MM.1S (cell line): ENCODE results near the gene ZBTB39.

Source experiments
- DNase-seq: peaks from one replicate; pipeline ENCODE4 v3.0.0-alpha.2; 2015
- H2AFZ ChIP-seq: fragments of 300-600 bp; sonication (generic); 2 replicates; pipeline ENCODE4 v1.6.0; 2016; ENCODE audit warnings: antibody characterized with exemption, low read length
- H3F3A ChIP-seq: fragments of 300-600 bp; sonication (generic); 2 replicates; pipeline ENCODE4 v1.6.1; 2016; ENCODE audit warnings: mild to moderate bottlenecking, antibody characterized with exemption, low read length, moderate library complexity, mixed read lengths; ENCODE audit not compliant: insufficient read depth
- H3K27ac ChIP-seq: fragments of 300-600 bp; sonication (generic); 2 replicates; pipeline ENCODE4 v1.5.1; 2016; ENCODE audit warnings: mild to moderate bottlenecking, low read length
- H3K27me3 ChIP-seq: fragments of 300-600 bp; sonication (generic); replicated peaks from 2 replicates; pipeline ENCODE4 v1.6.0; 2016; ENCODE audit warnings: low read length; ENCODE audit not compliant: insufficient read depth
- H3K36me3 ChIP-seq: fragments of 300-600 bp; sonication (generic); replicated peaks from 2 replicates; pipeline ENCODE4 v1.6.1; 2016; ENCODE audit warnings: mild to moderate bottlenecking, low read length, mixed read lengths; ENCODE audit not compliant: insufficient read depth
- H3K4me1 ChIP-seq: fragments of 300-600 bp; sonication (generic); 2 replicates; pipeline ENCODE4 v1.6.1; 2016; ENCODE audit warnings: low read length, mixed read lengths
- H3K4me2 ChIP-seq: fragments of 300-600 bp; sonication (generic); 2 replicates; pipeline ENCODE4 v1.6.0; 2016; ENCODE audit warnings: low read depth, low read length
- H3K4me3 ChIP-seq: fragments of 300-600 bp; sonication (generic); 2 replicates; pipeline ENCODE4 v1.5.1; 2016; ENCODE audit warnings: low read length, mixed read lengths
- H3K79me2 ChIP-seq: fragments of 300-600 bp; sonication (generic); 2 replicates; pipeline ENCODE4 v1.6.1; 2016; ENCODE audit warnings: mixed run types, low read length, mixed read lengths
- H3K9ac ChIP-seq: fragments of 300-600 bp; sonication (generic); 2 replicates; pipeline ENCODE4 v1.6.1; 2016; ENCODE audit warnings: low read length, mixed read lengths
- H3K9me2 ChIP-seq: fragments of 300-600 bp; sonication (generic); replicated peaks from 2 replicates; pipeline ENCODE4 v1.6.1; 2016; ENCODE audit warnings: mild to moderate bottlenecking, low read length, mixed read lengths; ENCODE audit not compliant: insufficient read depth
- H3K9me3 ChIP-seq: fragments of 300-600 bp; sonication (generic); replicated peaks from 2 replicates; pipeline ENCODE4 v1.6.1; 2016; ENCODE audit warnings: mild to moderate bottlenecking, low read length, mixed read lengths; ENCODE audit not compliant: insufficient read depth
- H4K20me1 ChIP-seq: fragments of 300-600 bp; sonication (generic); 2 replicates; pipeline ENCODE4 v1.6.1; 2016; ENCODE audit warnings: mild to moderate bottlenecking, low read length, moderate library complexity, mixed read lengths; ENCODE audit not compliant: insufficient read depth
- EZH2 ChIP-seq: fragments of 300-600 bp; sonication (generic); optimal IDR thresholded peaks from 2 replicates; pipeline ENCODE3; 2017; ENCODE audit warnings: low read depth, mild to moderate bottlenecking, antibody characterized with exemption, low read length, mixed read lengths
- EZH2phosphoT487 ChIP-seq: fragments of 300-600 bp; sonication (generic); IDR thresholded peaks from 2 replicates; pipeline ENCODE4 v1.6.1; 2018; ENCODE audit warnings: antibody characterized with exemption, low read length
- TF ChIP-seq, protein P1 (sequence below): fragments of 300-600 bp; sonication (generic); IDR thresholded peaks from 2 replicates; pipeline ENCODE4 v1.5.1; 2016; ENCODE audit warnings: antibody characterized with exemption, low read length, mixed read lengths

Gene ZBTB39

DNA sequence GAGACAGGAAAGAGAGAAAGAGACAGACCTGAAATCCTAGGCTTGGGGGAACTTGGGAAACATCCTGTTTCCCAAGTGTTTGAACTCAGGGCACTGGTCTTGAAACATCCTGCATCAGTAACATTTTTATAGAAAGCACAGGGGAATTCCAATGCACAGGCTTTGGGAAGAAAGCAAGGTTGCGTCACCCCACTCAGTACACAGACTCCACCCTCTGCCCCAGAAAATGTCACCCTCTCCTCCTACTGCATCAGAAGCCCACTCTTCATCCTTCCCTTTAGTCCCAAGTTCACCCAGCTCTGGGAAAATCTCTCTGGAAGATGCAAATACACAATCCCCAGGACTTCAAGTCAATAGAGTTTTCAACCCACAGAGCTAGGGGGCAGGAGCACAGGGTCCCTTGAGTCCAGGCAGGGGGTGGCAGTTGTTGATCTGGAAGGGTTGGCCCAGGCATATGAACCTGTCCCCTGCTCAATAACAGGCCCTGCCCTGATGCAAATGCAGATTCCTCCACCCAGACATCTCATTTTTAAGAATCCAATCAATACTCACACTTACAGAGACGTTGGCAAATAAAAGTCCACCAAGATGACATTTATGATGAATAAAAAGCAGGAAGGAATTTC lies 50.6 kb downstream of the ZBTB39 start:
- DNase-seq, result no peak
- no peaks in the 10 kb centered on the region for H3K79me2 ChIP-seq
- no peak overlapping the region for H3K4me2 ChIP-seq
- H3K27ac ChIP-seq, result no peak overlapping the region
- H3K27me3 ChIP-seq, result no peaks in the 10 kb centered on the region
- H3K4me1 ChIP-seq, result no peaks in the 10 kb centered on the region
- H3K9me3 ChIP-seq, result no peaks in the 10 kb centered on the region
- no peaks in the 10 kb centered on the region for H4K20me1 ChIP-seq
- no peak overlapping the region for H2AFZ ChIP-seq
- no peaks in the 10 kb centered on the region for H3K36me3 ChIP-seq
- no peaks in the 10 kb centered on the region for H3F3A ChIP-seq
- H3K4me3 ChIP-seq, result no peak overlapping the region
- TF ChIP-seq, protein P1, sequence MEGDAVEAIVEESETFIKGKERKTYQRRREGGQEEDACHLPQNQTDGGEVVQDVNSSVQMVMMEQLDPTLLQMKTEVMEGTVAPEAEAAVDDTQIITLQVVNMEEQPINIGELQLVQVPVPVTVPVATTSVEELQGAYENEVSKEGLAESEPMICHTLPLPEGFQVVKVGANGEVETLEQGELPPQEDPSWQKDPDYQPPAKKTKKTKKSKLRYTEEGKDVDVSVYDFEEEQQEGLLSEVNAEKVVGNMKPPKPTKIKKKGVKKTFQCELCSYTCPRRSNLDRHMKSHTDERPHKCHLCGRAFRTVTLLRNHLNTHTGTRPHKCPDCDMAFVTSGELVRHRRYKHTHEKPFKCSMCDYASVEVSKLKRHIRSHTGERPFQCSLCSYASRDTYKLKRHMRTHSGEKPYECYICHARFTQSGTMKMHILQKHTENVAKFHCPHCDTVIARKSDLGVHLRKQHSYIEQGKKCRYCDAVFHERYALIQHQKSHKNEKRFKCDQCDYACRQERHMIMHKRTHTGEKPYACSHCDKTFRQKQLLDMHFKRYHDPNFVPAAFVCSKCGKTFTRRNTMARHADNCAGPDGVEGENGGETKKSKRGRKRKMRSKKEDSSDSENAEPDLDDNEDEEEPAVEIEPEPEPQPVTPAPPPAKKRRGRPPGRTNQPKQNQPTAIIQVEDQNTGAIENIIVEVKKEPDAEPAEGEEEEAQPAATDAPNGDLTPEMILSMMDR, result no peak
- no peak for TF ChIP-seq EZH2phosphoT487
- TF ChIP-seq EZH2, result no peak
- no peak overlapping the region for H3K9ac ChIP-seq
- no peaks in the 10 kb centered on the region for H3K9me2 ChIP-seq

DNA sequence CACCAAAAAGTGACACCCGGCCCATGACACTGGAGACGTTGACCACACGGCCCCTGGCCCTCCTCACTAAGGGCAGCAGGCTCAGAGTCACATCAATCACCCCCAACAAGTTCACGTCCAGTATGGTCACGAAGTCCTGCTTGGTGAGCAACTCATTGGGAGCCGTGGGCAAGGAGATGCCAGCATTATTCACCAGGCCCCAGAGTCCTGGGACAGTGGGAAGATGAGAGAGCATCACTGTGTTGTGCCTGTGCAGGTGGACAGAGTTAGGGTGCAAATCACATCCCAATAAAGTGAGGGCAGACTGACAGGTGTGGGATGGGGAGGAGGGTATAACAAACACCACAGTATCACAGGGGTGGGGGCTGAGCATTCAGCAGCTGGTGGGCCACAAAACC lies 51.4 kb downstream of the ZBTB39 start:
- H3F3A ChIP-seq, result no peaks in the 10 kb centered on the region
- H3K79me2 ChIP-seq, result no peaks in the 10 kb centered on the region
- H3K36me3 ChIP-seq, result no peaks in the 10 kb centered on the region
- TF ChIP-seq EZH2, result no peak
- TF ChIP-seq, protein P1, result no peak
- no peak for TF ChIP-seq EZH2phosphoT487
- no peak for DNase-seq
- H3K4me1 ChIP-seq, result no peaks in the 10 kb centered on the region
- no peak overlapping the region for H3K4me2 ChIP-seq
- no peak overlapping the region for H3K9ac ChIP-seq
- no peaks in the 10 kb centered on the region for H4K20me1 ChIP-seq
- H3K9me2 ChIP-seq, result no peaks in the 10 kb centered on the region
- no peaks in the 10 kb centered on the region for H3K27me3 ChIP-seq
- no peaks in the 10 kb centered on the region for H3K9me3 ChIP-seq
- H3K4me3 ChIP-seq, result no peak overlapping the region
- H2AFZ ChIP-seq, result no peak overlapping the region
- H3K27ac ChIP-seq, result no peak overlapping the region

DNA sequence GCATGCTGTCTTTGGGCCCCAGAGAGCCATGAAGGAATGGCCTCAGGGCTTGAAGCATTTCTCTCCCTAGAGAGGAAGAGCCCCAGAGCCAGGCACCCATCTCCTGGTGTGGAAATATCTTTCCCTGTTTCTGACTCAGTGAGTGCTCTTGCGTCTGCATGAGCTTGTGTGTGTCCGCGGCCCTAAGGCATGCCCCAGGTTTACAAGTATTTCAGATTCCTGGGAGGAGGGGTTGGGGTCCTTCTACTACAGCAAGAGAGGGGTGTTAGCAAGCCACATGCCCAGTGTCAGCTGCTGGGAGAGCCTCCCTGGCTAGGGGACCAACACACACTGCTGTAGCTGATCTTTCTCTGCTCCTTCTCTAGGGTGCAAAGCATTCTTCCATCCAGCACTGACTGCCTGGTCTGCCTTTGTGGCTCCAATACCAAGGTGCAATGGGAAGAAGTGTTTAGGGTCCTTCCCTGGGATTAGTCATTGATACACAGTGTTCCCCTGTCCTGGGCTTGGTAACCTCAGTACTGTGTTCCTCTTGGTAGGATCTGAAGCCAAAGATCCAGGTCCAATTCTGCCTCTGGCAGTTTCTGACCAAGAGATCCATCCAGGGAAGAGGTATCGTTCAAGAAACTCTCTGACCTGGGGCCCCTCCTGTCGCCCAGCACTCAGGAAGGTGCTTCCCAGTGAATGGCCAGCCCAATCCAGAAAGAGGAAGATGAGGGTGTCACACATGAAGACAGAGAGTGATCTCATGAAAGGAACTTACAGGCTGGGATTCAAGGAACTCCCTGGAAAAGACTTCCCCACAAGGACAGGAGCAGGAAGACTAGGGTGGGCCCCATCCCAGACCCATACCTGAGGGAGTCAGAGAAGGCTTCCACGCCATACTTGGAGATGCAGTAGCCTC lies 52.0 kb downstream of the ZBTB39 start:
- no peak overlapping the region for H3K4me3 ChIP-seq
- H3K27ac ChIP-seq, result no peak overlapping the region
- no peak for DNase-seq
- H3K4me2 ChIP-seq, result no peak overlapping the region
- no peaks in the 10 kb centered on the region for H3K79me2 ChIP-seq
- no peak overlapping the region for H2AFZ ChIP-seq
- H3F3A ChIP-seq, result no peaks in the 10 kb centered on the region
- no peaks in the 10 kb centered on the region for H3K9me2 ChIP-seq
- H4K20me1 ChIP-seq, result no peaks in the 10 kb centered on the region
- no peaks in the 10 kb centered on the region for H3K27me3 ChIP-seq
- no peaks in the 10 kb centered on the region for H3K4me1 ChIP-seq
- H3K9ac ChIP-seq, result no peak overlapping the region
- H3K9me3 ChIP-seq, result no peaks in the 10 kb centered on the region
- no peak for TF ChIP-seq EZH2
- TF ChIP-seq EZH2phosphoT487, result no peak
- TF ChIP-seq, protein P1, result no peak
- H3K36me3 ChIP-seq, result no peaks in the 10 kb centered on the region
